Superior temporal gyrus (tissue), 1 donor: ENCODE results near the gene ADGRL3.
"Not testable (repeated sequence)": the region's sequence is repeated elsewhere in the genome, so short reads cannot be mapped to it uniquely, and the experiment has no call there.

Source experiments
- DNase-seq: peaks from one replicate; pipeline ENCODE4 v3.0.0-alpha.2; 2016; ENCODE audit errors: extremely low spot score

ADGRL3 gene

GRCh38 chr4:61628727-61629126 lies 428.6 kb downstream of the ADGRL3 start:
- no peak for DNase-seq

GRCh38 chr4:61630548-61630947 lies 430.4 kb downstream of the ADGRL3 start:
- DNase-seq = no peak

- no peak for DNase-seq
Observed at GRCh38 chr4:61638591-61638990, 438.5 kb downstream of the ADGRL3 start.

- DNase-seq = not testable (repeated sequence)
Observed at GRCh38 chr4:61646746-61647350, 446.7 kb downstream of the ADGRL3 start.

- no peak for DNase-seq
Observed at GRCh38 chr4:61648264-61648663, 448.1 kb downstream of the ADGRL3 start.

GRCh38 chr4:61657016-61657415 lies 456.9 kb downstream of the ADGRL3 start:
- DNase-seq = no peak

- DNase-seq = no peak
Observed at GRCh38 chr4:61661960-61662359, 461.8 kb downstream of the ADGRL3 start.

GRCh38 chr4:61662362-61662761 lies 462.2 kb downstream of the ADGRL3 start:
- no peak for DNase-seq

- DNase-seq = no peak
Observed at GRCh38 chr4:61663310-61663709, 463.2 kb downstream of the ADGRL3 start.

GRCh38 chr4:61665649-61666048 lies 465.5 kb downstream of the ADGRL3 start:
- DNase-seq = no peak

- no peak for DNase-seq
Observed at GRCh38 chr4:61666244-61666643, 466.1 kb downstream of the ADGRL3 start.

GRCh38 chr4:61671599-61671998 lies 471.5 kb downstream of the ADGRL3 start:
- no peak for DNase-seq

GRCh38 chr4:61675464-61675863 lies 475.3 kb downstream of the ADGRL3 start:
- no peak for DNase-seq

GRCh38 chr4:61678297-61678696 lies 478.2 kb downstream of the ADGRL3 start:
- no peak for DNase-seq

GRCh38 chr4:61693520-61693919 lies 493.4 kb downstream of the ADGRL3 start:
- DNase-seq = no peak

- no peak for DNase-seq
Observed at GRCh38 chr4:61714387-61714911, 514.3 kb downstream of the ADGRL3 start.

GRCh38 chr4:61716426-61716825 lies 516.3 kb downstream of the ADGRL3 start:
- no peak for DNase-seq

- DNase-seq = no peak
Observed at GRCh38 chr4:61723492-61723891, 523.4 kb downstream of the ADGRL3 start.

- DNase-seq = no peak
Observed at GRCh38 chr4:61727286-61727685, 527.2 kb downstream of the ADGRL3 start.

GRCh38 chr4:61734409-61734808 lies 534.3 kb downstream of the ADGRL3 start:
- no peak for DNase-seq

GRCh38 chr4:61739887-61740286 lies 539.8 kb downstream of the ADGRL3 start:
- DNase-seq = no peak

- DNase-seq = no peak
Observed at GRCh38 chr4:61740886-61741285, 540.8 kb downstream of the ADGRL3 start.

GRCh38 chr4:61741327-61742096 lies 541.4 kb downstream of the ADGRL3 start:
- DNase-seq = peak; percentile 66
